HG02938 (cell line): ENCODE measurements around the gene ZNF445.
"Not testable (repeated sequence)": the region's sequence is repeated elsewhere in the genome, so short reads cannot be mapped to it uniquely, and the experiment has no call there.

Experiments used
- ATAC-seq: cut with Tn5 transposase; IDR thresholded peaks from one replicate; pipeline ENCODE4 v1.9.1; 2021; ENCODE audit warnings: mild to moderate bottlenecking, moderate library complexity; ENCODE audit not compliant: unreplicated experiment

The ZNF445 gene

DNA sequence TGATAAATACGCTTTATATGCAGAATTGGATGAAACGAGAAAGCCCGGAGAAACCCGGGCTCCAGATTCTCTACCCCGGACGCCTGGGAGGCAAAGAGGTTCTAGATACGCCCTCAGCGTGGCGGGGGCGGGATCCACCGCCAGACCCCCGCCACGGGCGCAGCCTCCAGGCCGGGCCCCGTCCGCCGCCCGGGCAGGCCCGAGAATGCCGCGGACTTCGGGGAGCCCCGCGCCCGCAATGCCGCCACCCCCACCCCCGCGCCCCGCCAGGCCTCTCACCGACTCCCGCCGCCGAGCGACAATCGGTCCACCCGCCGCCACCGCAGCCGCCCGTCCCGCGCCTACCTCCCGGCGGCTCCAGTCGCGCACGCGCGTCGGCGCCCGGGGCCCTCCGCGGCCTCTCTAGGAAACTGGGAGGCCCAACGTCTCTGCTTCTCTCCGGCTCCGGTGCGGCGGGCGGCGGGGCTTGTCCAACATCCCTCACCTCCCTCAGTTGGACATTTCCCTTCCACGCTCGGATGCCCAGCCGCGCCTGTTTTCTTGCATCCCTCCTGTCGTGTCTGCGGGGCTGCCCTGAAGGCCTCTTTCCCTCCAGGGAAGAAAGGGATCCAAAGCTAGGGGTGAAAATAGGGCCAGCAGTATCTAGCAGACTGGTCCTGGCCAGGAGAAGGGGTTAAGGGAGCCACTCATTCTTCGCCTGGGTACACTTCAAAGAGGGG, at the start of gene ZNF445:
Gene ZNF445, minus strand, starts transcription at position 359 of the 719 bp plus-strand sequence. CDS start 22,121 bp downstream, outside the sequence.
- ATAC-seq, result peak; percentile 80

DNA sequence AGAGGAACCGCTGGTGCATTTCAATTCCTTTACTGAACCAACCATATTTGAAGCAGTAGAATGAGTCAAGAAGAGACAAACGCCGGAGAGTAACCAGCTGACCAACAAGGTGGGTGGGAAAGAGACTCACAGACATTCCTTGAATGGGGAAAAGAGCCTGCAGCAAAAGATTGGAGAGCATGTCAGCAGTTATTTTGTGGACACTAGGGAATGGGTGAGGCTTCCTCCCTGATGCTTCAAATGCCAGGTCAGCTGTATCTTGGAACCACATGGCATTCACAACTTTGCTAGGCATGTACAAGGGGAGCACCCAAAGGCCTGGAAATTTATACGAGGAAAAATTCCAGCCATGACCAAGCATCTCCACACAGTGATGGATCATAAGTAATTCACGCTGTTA, 47.6 kb upstream of the ZNF445 start:
- no peak for ATAC-seq

DNA sequence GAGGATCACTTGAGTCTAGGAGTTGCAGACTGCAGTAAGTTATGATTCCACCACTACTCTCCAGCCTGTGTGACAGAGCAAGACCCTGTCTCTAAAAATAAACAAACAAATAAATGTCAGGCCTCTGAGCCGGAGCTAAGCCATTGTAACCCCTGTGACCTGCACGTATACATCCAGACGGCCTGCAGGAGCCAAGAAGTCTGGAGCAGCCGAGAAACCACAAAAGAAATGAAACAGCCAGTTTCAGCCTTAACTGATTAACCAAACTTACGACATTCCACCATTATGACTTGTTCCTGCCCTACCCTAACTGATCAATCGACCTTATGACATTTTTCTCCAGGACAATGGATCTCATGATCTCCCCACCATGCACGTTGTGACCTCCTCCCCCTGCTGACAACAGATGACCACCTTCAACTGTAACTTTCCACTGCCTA, 45.0 kb upstream of the ZNF445 start:
- no peak for ATAC-seq

- no peak for ATAC-seq
Observed at GRCh38 chr3:44521721-44522120, 44.3 kb upstream of the ZNF445 start.

DNA sequence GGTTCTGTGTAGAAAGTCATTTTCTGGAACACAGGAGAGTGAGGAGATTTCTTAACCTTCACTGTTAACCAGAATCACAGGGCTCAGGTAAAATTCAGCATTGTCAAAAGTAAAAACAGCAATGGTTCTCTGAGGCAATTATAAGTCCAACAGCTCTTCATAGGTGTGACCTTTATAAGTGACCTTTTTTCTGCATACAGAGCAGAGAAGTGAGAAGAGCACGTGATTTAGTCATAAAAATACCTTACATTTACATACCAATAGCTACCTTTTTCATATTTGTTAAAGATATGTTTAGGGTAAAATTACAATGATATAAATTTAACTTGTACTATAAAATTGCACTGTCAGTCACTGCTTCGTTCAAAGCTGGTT, 41.3 kb upstream of the ZNF445 start:
- no peak for ATAC-seq

DNA sequence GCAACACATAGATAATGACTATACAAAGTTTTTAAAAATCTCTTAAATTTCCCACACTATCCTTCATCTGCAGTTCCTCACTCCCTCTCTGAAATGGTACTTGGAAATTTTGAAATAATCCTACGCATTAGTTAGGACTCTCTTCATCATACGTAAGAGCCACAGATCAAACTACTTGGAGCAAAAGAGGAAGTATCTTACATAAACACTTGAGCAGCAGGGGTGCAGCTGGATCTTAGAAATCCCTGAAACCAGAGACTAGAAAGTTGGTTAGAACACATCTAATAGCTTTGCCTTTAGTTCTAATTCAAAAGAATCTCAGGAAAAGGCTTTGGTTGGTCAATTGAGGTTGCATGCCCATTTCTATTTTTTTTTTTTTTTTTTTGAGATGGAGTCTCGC, 38.8 kb upstream of the ZNF445 start:
- no peak for ATAC-seq

DNA sequence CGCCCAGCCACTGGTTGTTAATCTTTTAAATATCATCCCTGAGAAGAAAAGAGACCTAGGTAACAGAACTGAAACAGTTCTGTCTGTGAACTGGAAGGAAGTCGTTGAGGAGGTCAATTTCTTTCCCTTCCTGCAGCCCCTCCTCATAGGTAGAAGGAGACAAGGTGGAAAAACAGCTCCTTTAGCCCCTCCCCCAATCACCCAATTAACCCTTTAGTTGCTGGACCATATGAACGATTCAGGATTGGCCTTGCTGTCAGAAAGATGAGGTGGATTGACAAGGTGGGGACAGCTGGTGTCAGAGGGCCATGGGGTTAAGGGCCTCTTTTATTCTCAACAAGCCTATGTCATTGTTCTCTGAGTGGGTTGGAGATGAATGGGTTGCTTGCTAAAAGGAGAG, 36.0 kb upstream of the ZNF445 start:
- no peak for ATAC-seq

DNA sequence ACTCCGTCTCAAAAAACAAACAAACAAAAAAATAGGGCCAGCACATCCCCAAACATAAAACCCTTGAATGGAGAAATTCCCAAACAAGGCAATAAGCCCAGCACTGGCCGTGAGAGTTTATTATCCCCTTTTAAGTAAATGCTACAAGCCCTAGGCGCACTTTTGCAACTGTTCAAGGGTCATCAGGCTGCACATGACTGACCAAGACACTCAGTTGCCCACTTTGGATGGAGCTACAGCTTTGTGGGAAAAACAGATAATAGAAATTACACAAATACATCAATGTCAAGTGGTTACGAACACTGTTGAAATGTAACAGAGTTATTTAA, 33.7 kb upstream of the ZNF445 start:
- no peak for ATAC-seq

GRCh38 chr3:44510000-44510368, 32.5 kb upstream of the ZNF445 start:
- ATAC-seq, result peak; percentile 35

DNA sequence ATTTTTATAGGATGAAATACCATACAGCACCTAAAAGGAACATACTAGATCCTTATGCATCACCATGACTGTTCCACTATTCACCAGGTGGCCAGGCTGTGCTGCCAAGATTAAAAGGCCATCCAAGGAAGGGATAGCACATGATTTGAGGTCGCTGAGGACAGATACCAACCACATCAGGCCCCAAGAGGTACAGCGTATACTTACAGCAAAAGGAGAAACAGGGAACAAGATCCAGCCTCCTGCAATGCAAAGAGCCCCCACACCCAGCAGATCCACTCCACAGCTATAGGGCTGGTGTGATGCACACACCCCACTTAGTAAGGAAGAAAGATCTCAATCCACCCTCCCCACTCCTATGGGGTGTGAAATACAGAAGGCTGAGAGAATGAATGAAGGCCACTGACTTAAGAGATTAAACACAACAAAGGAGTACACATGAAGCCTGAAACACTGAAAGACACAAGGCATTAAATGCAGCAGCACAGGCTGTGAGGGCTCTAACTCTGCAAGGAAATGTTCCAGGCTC, 32.0 kb upstream of the ZNF445 start:
- ATAC-seq, result no peak

- no peak for ATAC-seq
Observed at GRCh38 chr3:44506961-44507360, 29.5 kb upstream of the ZNF445 start.

DNA sequence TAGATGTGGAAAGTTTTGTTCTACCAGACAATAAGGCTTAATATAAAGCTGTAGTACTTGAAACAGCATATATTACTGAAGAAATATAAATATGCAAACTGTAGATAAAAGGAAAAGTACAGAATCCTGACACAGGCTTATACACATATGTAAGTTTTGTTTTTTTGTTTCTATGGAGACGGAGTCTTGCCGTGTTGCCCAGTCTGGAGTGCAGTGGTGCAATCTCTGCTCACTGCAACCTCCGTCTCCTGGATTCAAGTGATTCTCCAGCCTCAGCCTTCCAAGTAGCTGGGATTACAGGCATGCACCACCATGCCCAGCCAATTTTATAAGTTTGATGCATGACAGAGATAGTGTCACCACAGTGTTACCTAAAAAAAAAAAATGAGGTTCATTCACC, 29.1 kb upstream of the ZNF445 start:
- ATAC-seq, result no peak

DNA sequence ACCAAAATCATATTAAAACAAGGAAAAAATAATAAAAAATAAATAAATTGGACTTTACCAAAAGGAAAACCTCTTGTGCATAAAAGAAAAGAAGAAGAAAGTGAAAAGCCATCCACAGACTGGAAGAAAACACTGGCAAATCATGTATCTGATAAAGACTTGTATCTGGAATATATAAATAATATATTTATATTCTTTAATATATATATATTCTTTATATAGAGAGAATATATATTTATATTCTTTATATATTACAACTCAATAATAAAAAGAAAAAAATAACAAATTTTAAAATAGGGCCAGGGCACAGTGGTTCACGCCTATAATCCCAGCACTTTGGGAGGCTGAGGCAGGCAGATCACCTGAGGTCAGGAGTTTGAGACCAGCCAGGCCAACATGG, 27.1 kb upstream of the ZNF445 start:
- ATAC-seq, result no peak

DNA sequence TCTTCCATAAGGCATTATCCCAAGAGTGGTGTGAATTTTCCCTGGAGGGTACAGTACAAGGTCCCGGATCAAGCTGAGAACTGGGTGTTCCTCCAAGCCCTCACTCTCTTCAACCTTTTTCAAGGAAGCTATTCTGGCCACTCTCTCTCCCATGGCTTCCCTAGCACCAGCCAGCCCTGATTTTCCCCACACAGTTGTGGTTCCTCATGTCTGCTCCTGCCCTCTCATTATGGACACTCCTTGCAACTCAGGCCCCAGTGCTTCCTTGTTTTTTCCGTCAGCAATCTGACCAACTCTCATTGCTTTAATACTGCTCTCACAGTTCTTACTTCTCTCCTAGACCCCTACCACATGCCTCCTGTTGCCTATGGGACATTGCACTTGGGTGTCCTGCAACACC, 25.7 kb upstream of the ZNF445 start:
- not testable (repeated sequence) for ATAC-seq

DNA sequence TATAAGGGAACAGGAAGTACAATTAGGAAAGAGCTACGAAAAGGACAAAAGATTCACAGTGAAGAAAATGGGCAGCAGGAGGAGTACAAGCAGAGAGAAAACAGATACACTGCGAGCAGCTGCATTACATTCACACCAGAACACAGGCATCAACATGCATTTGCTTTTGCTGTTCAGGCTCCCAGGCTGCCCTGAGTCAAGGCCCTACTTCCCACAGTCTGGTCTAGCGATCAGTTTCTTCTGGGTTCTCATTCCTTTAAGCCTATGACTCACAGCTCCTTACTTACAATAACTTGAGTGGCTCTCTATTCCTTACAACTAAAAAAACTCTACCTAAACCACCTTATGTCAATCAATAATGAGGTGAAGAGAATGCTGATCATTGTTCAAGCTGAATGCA, 24.5 kb upstream of the ZNF445 start:
- no peak for ATAC-seq

- ATAC-seq, result not testable (repeated sequence)
Observed at GRCh38 chr3:44499899-44500168, 22.4 kb upstream of the ZNF445 start.

DNA sequence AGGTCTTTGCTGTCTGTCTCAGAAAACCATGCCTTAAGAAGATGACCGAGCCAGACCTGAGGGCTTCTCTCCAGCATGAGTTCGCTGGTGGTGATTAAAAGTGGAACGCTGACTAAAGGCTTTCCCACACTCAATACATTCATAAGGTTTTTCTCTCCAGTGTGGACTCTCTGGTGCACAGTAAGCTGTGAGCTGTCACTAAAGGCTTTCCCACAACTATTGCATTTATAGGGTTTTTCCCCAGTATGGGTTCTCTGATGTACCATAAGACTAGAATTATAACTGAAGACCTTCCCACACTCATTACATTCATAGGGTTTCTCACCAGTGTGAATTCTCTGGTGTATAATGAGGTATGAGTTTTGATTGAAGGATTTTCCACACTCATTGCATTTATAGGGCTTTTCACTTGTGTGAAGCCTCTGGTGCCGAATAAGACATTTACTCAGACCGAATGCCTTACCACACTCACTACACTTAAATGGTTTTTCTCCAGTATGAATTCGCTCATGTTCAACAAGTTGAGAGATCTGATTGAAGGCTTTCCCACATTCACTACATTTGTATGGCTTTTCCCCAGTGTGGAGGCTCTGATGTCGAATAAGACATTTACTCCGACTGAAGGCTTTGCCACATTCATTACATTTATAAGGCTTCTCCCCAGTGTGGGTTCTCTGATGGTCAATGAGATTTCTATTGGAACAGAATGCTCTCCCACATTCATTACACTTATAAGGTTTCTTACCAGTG, 21.9 kb upstream of the ZNF445 start:
- no peak for ATAC-seq

- no peak for ATAC-seq
Observed at GRCh38 chr3:44495636-44496415, 18.4 kb upstream of the ZNF445 start.

DNA sequence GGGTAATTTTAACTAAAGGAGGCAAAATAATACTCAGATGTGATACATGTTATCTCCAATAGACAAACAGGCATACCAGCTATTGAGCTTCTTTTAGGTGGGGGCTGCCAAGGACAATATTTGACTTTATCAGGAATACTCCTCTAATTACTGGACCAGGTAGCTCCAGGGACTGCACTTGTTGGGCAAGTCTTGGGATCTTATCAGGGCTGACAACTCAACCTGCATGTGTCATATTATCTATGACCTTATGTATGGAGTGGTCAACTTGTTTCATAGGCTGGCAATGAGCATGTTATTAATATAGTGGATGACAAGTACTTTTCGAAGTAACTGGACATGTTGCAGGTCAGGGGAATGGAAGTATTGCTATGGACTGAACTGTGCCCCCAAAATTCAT, 15.0 kb upstream of the ZNF445 start:
- no peak for ATAC-seq

DNA sequence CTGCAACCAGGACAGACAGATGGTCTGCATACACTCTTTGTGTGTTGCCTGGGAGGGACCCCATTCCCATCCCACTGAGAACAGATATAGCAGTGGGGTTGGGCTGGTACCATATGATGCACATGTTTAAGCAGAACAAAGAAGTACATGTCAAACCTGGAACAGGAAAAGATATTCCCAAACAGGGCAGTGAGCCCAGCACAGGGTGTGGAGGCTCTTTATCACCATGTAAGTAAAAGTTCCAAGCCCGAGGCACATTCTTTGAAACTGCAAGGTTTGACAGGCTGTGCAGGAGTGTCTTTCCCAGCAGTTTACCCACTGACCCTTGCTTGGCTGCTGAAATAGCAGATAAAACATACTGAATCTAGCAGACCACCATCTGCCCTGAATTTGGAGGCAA, 5.3 kb upstream of the ZNF445 start:
- ATAC-seq, result no peak

- ATAC-seq, result no peak
Observed at GRCh38 chr3:44478606-44479094, 1.2 kb upstream of the ZNF445 start.

- ATAC-seq, result no peak
Observed at GRCh38 chr3:44478055-44478468, 592 bp upstream of the ZNF445 start.
